ENCODE results near the gene APBB2. TPM values are rescaled to one million over a fixed set of nuclear protein-coding genes. Genes with fewer than 3 reads are reported as not detected.

Gene APBB2
- total and polyA plus RNA-seq, 2 donors (not counting 1 experiment from before 2014, with no cell fraction given): 4.4 to 15.8 TPM

- no peaks in the 10 kb centered on the region for H3K27me3 Mint-ChIP-seq
Measured at GRCh38 chr4:41044791-41045190, 169.6 kb downstream of the APBB2 start.

GRCh38 chr4:41044165-41044564 lies 170.2 kb downstream of the APBB2 start:
- H2AFZ ChIP-seq (ENCODE audit: insufficient read depth, low read depth, low read length, poor library complexity, severe bottlenecking): no peak overlapping the region
- POLR2A ChIA-PET: no interaction called here
- H3K27ac Mint-ChIP-seq: no peak overlapping the region
- no peak overlapping the region for H3K4me3 Mint-ChIP-seq
- CTCF ChIA-PET: no interaction called here
- peaks cover 3% of the 10 kb centered on the region for H3K9me3 Mint-ChIP-seq (ENCODE audit: insufficient read depth)
- H3K9ac ChIP-seq (ENCODE audit: low read length): no peak overlapping the region
- no peak for ATAC-seq (ENCODE audit: low read depth)
- no peak for TF ChIP-seq EZH2 (IDR thresholded peaks at IDR 0.05; ENCODE audit: borderline replicate concordance, insufficient read depth, low read depth, low read length, poor library complexity, severe bottlenecking)
- TF ChIP-seq, protein P1, sequence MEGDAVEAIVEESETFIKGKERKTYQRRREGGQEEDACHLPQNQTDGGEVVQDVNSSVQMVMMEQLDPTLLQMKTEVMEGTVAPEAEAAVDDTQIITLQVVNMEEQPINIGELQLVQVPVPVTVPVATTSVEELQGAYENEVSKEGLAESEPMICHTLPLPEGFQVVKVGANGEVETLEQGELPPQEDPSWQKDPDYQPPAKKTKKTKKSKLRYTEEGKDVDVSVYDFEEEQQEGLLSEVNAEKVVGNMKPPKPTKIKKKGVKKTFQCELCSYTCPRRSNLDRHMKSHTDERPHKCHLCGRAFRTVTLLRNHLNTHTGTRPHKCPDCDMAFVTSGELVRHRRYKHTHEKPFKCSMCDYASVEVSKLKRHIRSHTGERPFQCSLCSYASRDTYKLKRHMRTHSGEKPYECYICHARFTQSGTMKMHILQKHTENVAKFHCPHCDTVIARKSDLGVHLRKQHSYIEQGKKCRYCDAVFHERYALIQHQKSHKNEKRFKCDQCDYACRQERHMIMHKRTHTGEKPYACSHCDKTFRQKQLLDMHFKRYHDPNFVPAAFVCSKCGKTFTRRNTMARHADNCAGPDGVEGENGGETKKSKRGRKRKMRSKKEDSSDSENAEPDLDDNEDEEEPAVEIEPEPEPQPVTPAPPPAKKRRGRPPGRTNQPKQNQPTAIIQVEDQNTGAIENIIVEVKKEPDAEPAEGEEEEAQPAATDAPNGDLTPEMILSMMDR (IDR thresholded peaks at IDR 0.05): no peak
- no peaks in the 10 kb centered on the region for H3K4me1 ChIP-seq (ENCODE audit: control insufficient read depth in 2 of 2, insufficient read depth in 2 of 2, low read length in 2 of 2)
- no peaks in the 10 kb centered on the region for H3K79me2 ChIP-seq (ENCODE audit: control insufficient read depth, insufficient read depth, low read length)
- no peak overlapping the region for H3K4me3 ChIP-seq (ENCODE audit: control extremely low read depth in 1 of 5, extremely low read depth in 1 of 5, insufficient read depth in 1 of 5, low read depth in 2 of 5, low read length in 4 of 5)
- no peak for DNase-seq
- no peaks in the 10 kb centered on the region for H3K4me1 Mint-ChIP-seq
- peaks cover 3 to 7% (median 4%) of the 10 kb centered on the region in 3 donors for H3K9me3 ChIP-seq (ENCODE audit: control extremely low read depth in 1 of 3, control insufficient read depth in 2 of 3, insufficient read depth in 1 of 3, low read length in 2 of 3)
- H3K27ac ChIP-seq (ENCODE audit: low read length in 2 of 2): no peak overlapping the region
- H3K27me3 Mint-ChIP-seq: no peaks in the 10 kb centered on the region
- no peaks in the 10 kb centered on the region for H3K27me3 ChIP-seq (replicated peaks in 1 of 4; ENCODE audit: control extremely low read depth in 1 of 4, control insufficient read depth in 3 of 4, insufficient read depth in 4 of 4, low read length in 3 of 4)
- no peak overlapping the region for H3K4me2 ChIP-seq (replicated peaks; ENCODE audit: low read depth, low read length, poor library complexity, severe bottlenecking)
- intact Hi-C loops (cut with micrococcal nuclease): no loop called here
- H4K20me1 ChIP-seq (ENCODE audit: control insufficient read depth, insufficient read depth, low read length, poor library complexity, severe bottlenecking): no peaks in the 10 kb centered on the region
- H3K36me3 ChIP-seq (replicated peaks in 1 of 2; ENCODE audit: control extremely low read depth in 1 of 2, control insufficient read depth in 1 of 2, extremely low read depth in 1 of 2, insufficient read depth in 2 of 2, low read length in 1 of 2): no peaks in the 10 kb centered on the region

More at GRCh38 chr4:41044791-41045190, 169.6 kb downstream of the APBB2 start:
- no peaks in the 10 kb centered on the region for H3K4me1 ChIP-seq (ENCODE audit: control insufficient read depth in 2 of 2, insufficient read depth in 2 of 2, low read length in 2 of 2)
- POLR2A ChIA-PET: no interaction called here
- no peaks in the 10 kb centered on the region for H4K20me1 ChIP-seq (ENCODE audit: control insufficient read depth, insufficient read depth, low read length, poor library complexity, severe bottlenecking)
- intact Hi-C loops (cut with micrococcal nuclease): no loop called here
- Mint-ChIP-seq H3K9me3 (ENCODE audit: insufficient read depth) (peaks cover 3% of the 10 kb centered on the region), H3K27ac (no peak overlapping the region), H3K4me1 (no peaks in the 10 kb centered on the region), H3K4me3 (no peak overlapping the region)
- no peak for DNase-seq
- CTCF ChIA-PET: no interaction called here
- no peaks in the 10 kb centered on the region for H3K36me3 ChIP-seq (replicated peaks in 1 of 2; ENCODE audit: control extremely low read depth in 1 of 2, control insufficient read depth in 1 of 2, extremely low read depth in 1 of 2, insufficient read depth in 2 of 2, low read length in 1 of 2)
- H3K79me2 ChIP-seq (ENCODE audit: control insufficient read depth, insufficient read depth, low read length): no peaks in the 10 kb centered on the region
- H3K9me3 ChIP-seq (ENCODE audit: control extremely low read depth in 1 of 3, control insufficient read depth in 2 of 3, insufficient read depth in 1 of 3, low read length in 2 of 3): peaks cover 3 to 7% (median 4%) of the 10 kb centered on the region in 3 donors
- no peaks in the 10 kb centered on the region for H3K27me3 ChIP-seq (replicated peaks in 1 of 4; ENCODE audit: control extremely low read depth in 1 of 4, control insufficient read depth in 3 of 4, insufficient read depth in 4 of 4, low read length in 3 of 4)
- H3K4me2 ChIP-seq (replicated peaks; ENCODE audit: low read depth, low read length, poor library complexity, severe bottlenecking): no peak overlapping the region
- no peak overlapping the region for H2AFZ ChIP-seq (ENCODE audit: insufficient read depth, low read depth, low read length, poor library complexity, severe bottlenecking)
- no peak overlapping the region for H3K9ac ChIP-seq (ENCODE audit: low read length)
- TF ChIP-seq, protein P1 (IDR thresholded peaks at IDR 0.05): no peak
- TF ChIP-seq EZH2 (IDR thresholded peaks at IDR 0.05; ENCODE audit: borderline replicate concordance, insufficient read depth, low read depth, low read length, poor library complexity, severe bottlenecking): no peak
- H3K27ac ChIP-seq (ENCODE audit: low read length in 2 of 2): no peak overlapping the region
- ATAC-seq (ENCODE audit: low read depth): no peak
- H3K4me3 ChIP-seq (ENCODE audit: control extremely low read depth in 1 of 5, extremely low read depth in 1 of 5, insufficient read depth in 1 of 5, low read depth in 2 of 5, low read length in 4 of 5): no peak overlapping the region
